ENCODE results near the gene MTX3. TPM values are rescaled to one million over a fixed set of nuclear protein-coding genes. Genes with fewer than 3 reads are reported as not detected.

The MTX3 gene
- total and polyA plus RNA-seq, 4 donors = 2.3 to 7.6 (median 4.4) TPM

DNA sequence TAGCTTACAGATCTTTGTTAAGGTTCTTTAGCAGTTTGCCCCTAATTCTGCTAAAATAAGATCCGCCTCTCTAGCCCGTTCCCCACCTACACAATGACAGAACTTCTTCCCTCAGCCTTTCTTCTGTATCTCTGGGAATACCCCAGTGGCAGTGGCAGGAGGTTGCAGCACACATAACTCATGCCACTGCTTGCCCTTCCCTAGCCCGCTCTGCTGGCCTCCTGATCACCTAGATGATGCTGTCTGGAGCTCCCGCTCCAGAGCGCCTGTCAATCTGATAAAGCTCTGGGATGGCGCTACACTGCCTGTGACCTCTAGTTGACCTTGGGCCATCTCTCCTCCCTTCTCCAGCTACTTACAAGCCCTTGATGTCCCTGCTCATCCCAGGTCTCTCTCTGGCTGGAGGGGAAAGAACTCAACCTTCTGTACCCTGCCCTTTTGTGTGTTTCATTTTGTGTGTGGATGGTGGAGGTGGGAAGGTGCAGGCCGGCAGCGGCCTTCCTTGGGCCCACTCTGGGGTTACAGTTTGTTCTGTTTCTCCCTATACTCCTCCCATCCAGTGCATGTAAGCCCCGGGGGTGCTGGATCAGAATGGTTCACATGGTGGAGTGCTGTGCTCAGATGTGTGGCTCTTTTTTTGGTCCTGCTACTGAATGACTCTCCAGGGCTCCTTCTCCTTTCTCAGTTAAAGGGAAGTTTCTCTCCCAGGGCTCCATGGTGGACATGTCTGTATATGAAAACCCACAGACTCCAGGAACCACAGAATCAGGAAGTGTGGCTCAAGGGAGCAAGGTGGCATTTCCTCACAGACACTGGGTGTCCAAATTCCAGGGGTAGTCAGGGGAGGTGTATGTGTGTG is 29.1 kb downstream of the MTX3 start:
- TF ChIP-seq, protein P1, sequence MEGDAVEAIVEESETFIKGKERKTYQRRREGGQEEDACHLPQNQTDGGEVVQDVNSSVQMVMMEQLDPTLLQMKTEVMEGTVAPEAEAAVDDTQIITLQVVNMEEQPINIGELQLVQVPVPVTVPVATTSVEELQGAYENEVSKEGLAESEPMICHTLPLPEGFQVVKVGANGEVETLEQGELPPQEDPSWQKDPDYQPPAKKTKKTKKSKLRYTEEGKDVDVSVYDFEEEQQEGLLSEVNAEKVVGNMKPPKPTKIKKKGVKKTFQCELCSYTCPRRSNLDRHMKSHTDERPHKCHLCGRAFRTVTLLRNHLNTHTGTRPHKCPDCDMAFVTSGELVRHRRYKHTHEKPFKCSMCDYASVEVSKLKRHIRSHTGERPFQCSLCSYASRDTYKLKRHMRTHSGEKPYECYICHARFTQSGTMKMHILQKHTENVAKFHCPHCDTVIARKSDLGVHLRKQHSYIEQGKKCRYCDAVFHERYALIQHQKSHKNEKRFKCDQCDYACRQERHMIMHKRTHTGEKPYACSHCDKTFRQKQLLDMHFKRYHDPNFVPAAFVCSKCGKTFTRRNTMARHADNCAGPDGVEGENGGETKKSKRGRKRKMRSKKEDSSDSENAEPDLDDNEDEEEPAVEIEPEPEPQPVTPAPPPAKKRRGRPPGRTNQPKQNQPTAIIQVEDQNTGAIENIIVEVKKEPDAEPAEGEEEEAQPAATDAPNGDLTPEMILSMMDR (IDR thresholded peaks at IDR 0.05; ENCODE audit: low read depth, low read length, missing input control) = no peak
- TF ChIP-seq FOXA1 (IDR thresholded peaks at IDR 0.05) = no peak
- TF ChIP-seq HNF4G (IDR thresholded peaks at IDR 0.05) = no peak
- no peak for TF ChIP-seq TAF1 (conservative IDR thresholded peaks at IDR 0.05)
- no peak for TF ChIP-seq EGR1 (IDR thresholded peaks at IDR 0.05; ENCODE audit: low read depth in 2 of 2)
- TF ChIP-seq, protein P2, sequence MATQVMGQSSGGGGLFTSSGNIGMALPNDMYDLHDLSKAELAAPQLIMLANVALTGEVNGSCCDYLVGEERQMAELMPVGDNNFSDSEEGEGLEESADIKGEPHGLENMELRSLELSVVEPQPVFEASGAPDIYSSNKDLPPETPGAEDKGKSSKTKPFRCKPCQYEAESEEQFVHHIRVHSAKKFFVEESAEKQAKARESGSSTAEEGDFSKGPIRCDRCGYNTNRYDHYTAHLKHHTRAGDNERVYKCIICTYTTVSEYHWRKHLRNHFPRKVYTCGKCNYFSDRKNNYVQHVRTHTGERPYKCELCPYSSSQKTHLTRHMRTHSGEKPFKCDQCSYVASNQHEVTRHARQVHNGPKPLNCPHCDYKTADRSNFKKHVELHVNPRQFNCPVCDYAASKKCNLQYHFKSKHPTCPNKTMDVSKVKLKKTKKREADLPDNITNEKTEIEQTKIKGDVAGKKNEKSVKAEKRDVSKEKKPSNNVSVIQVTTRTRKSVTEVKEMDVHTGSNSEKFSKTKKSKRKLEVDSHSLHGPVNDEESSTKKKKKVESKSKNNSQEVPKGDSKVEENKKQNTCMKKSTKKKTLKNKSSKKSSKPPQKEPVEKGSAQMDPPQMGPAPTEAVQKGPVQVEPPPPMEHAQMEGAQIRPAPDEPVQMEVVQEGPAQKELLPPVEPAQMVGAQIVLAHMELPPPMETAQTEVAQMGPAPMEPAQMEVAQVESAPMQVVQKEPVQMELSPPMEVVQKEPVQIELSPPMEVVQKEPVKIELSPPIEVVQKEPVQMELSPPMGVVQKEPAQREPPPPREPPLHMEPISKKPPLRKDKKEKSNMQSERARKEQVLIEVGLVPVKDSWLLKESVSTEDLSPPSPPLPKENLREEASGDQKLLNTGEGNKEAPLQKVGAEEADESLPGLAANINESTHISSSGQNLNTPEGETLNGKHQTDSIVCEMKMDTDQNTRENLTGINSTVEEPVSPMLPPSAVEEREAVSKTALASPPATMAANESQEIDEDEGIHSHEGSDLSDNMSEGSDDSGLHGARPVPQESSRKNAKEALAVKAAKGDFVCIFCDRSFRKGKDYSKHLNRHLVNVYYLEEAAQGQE (IDR thresholded peaks at IDR 0.05) = no peak
- WGBS = 85% methylated on average over 9 of the region's 9 CpGs

DNA sequence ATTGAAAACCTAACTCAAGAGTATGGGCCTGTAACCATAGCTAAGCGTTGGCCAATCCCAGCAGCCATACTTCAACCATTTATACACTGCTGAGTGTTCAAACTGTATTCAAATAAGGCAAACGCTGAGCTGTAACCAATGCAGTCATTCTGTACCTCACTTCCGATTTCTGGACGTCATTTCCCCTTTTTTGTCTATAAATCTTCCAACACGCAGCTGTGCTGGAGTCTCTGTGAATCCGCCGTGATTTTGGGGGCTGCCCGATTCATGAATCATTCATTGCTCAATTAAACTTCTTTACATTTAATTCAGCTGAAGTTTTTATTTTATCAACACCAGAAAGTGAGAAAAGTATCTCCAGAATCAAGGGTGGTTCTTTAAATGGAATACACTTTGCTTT is 31.7 kb downstream of the MTX3 start:
- H3K4me1 ChIP-seq (ENCODE audit: control insufficient read depth in 4 of 4, insufficient read depth in 4 of 4, low read length in 3 of 4) = no peaks in the 10 kb centered on the region
- H3K9me3 ChIP-seq (ENCODE audit: control insufficient read depth in 4 of 4, low read length in 3 of 4) = no peaks in the 10 kb centered on the region
- H3K9ac ChIP-seq (ENCODE audit: low read depth in 1 of 2, low read length in 2 of 2) = no peak overlapping the region
- H3K36me3 ChIP-seq (ENCODE audit: control insufficient read depth in 4 of 4, insufficient read depth in 3 of 4, low read depth in 1 of 4, low read length in 3 of 4) = no peaks in the 10 kb centered on the region
- no peak overlapping the region for H3K4me3 ChIP-seq (ENCODE audit: low read depth in 1 of 3, low read length in 3 of 3)
- H3K27ac ChIP-seq (ENCODE audit: low read depth in 1 of 2, low read length in 2 of 2) = no peak overlapping the region
- TF ChIP-seq, protein P3, sequence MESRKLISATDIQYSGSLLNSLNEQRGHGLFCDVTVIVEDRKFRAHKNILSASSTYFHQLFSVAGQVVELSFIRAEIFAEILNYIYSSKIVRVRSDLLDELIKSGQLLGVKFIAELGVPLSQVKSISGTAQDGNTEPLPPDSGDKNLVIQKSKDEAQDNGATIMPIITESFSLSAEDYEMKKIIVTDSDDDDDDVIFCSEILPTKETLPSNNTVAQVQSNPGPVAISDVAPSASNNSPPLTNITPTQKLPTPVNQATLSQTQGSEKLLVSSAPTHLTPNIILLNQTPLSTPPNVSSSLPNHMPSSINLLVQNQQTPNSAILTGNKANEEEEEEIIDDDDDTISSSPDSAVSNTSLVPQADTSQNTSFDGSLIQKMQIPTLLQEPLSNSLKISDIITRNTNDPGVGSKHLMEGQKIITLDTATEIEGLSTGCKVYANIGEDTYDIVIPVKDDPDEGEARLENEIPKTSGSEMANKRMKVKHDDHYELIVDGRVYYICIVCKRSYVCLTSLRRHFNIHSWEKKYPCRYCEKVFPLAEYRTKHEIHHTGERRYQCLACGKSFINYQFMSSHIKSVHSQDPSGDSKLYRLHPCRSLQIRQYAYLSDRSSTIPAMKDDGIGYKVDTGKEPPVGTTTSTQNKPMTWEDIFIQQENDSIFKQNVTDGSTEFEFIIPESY (IDR thresholded peaks at IDR 0.05) = no peak
- TF ChIP-seq JUND (IDR thresholded peaks at IDR 0.05) = no peak
- no peak for TF ChIP-seq HNF4G (IDR thresholded peaks at IDR 0.05)
- no peak for TF ChIP-seq RXRA (IDR thresholded peaks at IDR 0.05)
- TF ChIP-seq, protein P4, sequence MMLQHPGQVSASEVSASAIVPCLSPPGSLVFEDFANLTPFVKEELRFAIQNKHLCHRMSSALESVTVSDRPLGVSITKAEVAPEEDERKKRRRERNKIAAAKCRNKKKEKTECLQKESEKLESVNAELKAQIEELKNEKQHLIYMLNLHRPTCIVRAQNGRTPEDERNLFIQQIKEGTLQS (IDR thresholded peaks at IDR 0.05) = no peak
- TF ChIP-seq GABPA (IDR thresholded peaks at IDR 0.05 in 1 of 2, conservative IDR thresholded peaks at IDR 0.05 in 1 of 2) = no peak
- DNase-seq (ENCODE audit: low spot score) = no peak
- 86% methylated on average over 8 of the region's 8 CpGs for WGBS
- no peaks in the 10 kb centered on the region for H3K27me3 ChIP-seq (ENCODE audit: control insufficient read depth in 4 of 4, insufficient read depth in 4 of 4, low read length in 3 of 4)

More for the DNA sequence above, 29.1 kb downstream of the MTX3 start:
- Histone ChIP-seq H3K9ac (ENCODE audit: low read depth in 1 of 2, low read length in 2 of 2) (no peak overlapping the region), H3K36me3 (ENCODE audit: control insufficient read depth in 4 of 4, insufficient read depth in 3 of 4, low read depth in 1 of 4, low read length in 3 of 4) (no peaks in the 10 kb centered on the region), H3K27me3 (ENCODE audit: control insufficient read depth in 4 of 4, insufficient read depth in 4 of 4, low read length in 3 of 4) (no peaks in the 10 kb centered on the region), H3K27ac (ENCODE audit: low read depth in 1 of 2, low read length in 2 of 2) (no peak overlapping the region), H3K9me3 (ENCODE audit: control insufficient read depth in 4 of 4, low read length in 3 of 4) (no peaks in the 10 kb centered on the region), H3K4me3 (ENCODE audit: low read depth in 1 of 3, low read length in 3 of 3) (no peak overlapping the region), H3K4me1 (ENCODE audit: control insufficient read depth in 4 of 4, insufficient read depth in 4 of 4, low read length in 3 of 4) (no peaks in the 10 kb centered on the region)
- DNase-seq (ENCODE audit: low spot score) = no peak
